HL-60 (cell line): ENCODE data around the gene KLHL22.

Experiments used
- CTCF ChIP-seq: IDR thresholded peaks from one replicate; pipeline ENCODE4 v1.5.1; 2011; ENCODE audit warnings: low read length, control low read depth, inconsistent platforms; ENCODE audit not compliant: insufficient read depth
- GABPA ChIP-seq: IDR thresholded peaks from 2 replicates; pipeline ENCODE4 v1.6.1; 2012; ENCODE audit warnings: low read depth
- POLR2AphosphoS5 ChIP-seq: IDR thresholded peaks from 2 replicates; pipeline ENCODE4 v1.6.1; 2012; ENCODE audit warnings: low read depth
- REST ChIP-seq: IDR thresholded peaks from 2 replicates; pipeline ENCODE4 v1.6.1; 2012; ENCODE audit warnings: low read depth; ENCODE audit not compliant: insufficient replicate concordance
- SPI1 ChIP-seq: IDR thresholded peaks from 2 replicates; pipeline ENCODE4 v1.6.1; 2012; ENCODE audit warnings: low read depth, mild to moderate bottlenecking, borderline replicate concordance

DNA sequence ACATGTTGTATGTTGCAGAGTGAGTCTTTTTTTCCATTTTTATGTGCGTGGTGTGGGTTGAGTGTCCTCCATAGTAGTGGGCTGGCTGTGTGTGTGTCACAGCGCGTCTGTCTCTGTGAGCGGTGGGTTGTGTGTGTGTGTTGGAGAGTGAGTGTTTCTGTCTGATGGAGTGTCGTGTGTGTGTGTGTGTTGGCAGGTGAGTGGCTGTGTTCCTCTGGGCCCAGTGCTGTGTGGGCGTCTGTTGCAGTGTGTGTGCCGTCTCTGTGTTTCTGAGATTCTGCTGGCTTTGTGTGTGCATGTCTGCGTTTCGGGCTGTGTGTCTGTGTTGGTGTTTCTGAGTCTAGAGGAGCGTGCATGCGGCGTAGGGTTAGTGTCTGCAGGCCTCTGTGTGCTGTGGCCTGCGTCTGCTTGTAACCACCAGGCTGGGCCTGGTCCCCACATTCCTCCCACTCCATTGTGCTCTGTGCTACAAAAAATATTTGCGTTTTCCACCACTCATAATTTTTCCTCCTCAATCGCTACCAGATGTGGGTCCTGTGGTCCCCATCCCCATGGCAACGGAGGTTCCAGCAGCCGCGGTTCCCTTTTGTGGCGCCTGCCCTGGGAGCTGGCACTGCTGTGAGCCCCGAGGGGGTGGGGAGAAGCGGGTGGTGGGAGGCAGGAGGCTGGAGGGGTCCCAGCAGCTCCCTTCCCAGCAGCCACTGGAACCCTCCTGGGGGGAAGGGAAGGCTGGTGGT lies 73.2 kb downstream of the KLHL22 start:
- TF ChIP-seq CTCF (no peak), POLR2AphosphoS5 (no peak), GABPA (no peak), REST (no peak), SPI1 (no peak)
